Stimulated activated CD8-positive, alpha-beta memory T cell treated with anti-CD3 and anti-CD28 coated beads, Interleukin-7, amount 100 ng/mL, for 48 hours (primary cell): Measurements from ENCODE around the gene SEMA4A.
"Not testable (repeated sequence)": the region's sequence is repeated elsewhere in the genome, so short reads cannot be mapped to it uniquely, and the experiment has no call there.

ENCODE experiments used
- DNase-seq, 2 donors: peaks; one replicate each; pipeline ENCODE4 v3.0.0-alpha.2; 2020; ENCODE audit warnings: low read depth in 1 of 2; ENCODE audit errors: extremely low read depth in 1 of 2

The SEMA4A gene

DNA sequence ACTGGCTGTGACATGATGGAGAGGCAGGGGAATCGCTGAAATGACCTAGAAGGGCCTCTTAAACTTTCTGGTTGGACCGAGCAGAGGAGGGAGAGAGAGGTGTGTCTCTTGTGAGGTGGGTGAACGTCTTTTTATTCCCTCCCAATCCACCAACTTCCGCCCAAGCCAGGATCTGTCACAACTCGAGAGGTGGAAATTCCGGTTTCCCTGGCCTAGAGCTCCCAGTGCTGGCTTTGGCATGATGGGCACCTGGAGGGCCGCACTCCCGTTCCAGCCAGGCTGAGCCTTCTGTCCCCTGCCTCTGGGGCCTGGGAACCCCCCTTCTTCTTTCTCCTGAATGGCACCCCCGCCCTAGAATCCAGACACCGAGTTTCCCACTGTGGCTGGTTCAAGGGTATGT lies at the start of gene SEMA4A:
TSS of gene SEMA4A (plus strand) at position 224 of the 400 bp plus-strand sequence. CDS start 994 bp downstream, outside the sequence.
- DNase-seq = no peak

DNA sequence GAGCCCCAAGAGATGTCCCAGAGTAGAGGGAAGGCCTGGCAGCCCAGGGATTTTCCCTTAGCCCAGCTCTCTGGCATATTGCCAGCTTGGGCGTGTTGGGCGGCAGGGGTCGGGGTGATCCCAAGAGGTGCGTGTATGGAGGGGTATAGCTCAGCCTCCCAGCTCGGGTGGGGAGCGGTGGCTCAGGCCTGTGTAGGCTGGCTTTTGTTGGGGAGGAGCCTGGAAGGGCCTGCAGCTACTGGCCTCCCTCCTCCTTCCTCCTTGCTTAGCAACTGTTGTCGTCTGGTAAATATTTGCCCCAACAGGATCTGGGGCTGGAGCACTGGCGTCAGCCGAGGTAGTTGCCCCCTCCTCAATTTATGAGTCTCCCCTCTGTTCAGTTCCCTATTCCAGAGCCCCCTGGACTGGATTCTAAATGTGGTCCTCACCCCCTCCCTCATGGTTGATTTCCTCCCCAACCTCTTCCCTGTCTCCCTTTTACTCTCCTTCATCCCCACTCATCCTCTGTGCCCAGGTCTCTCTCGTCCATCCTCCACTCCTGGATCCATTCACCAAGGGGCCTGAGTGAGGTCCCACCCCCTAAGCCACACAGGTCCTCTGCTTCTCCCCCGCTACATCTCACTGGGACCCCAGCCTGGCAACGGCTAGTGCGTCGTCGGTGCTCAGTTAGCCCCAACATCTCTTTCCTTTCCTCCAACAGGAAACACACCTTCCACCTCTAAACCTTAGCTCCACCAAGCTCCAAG lies 49.1 kb upstream of the SEMA4A start:
- DNase-seq = no peak

- DNase-seq = no peak
Observed at GRCh38 chr1:156104861-156105832, 48.2 kb upstream of the SEMA4A start.

DNA sequence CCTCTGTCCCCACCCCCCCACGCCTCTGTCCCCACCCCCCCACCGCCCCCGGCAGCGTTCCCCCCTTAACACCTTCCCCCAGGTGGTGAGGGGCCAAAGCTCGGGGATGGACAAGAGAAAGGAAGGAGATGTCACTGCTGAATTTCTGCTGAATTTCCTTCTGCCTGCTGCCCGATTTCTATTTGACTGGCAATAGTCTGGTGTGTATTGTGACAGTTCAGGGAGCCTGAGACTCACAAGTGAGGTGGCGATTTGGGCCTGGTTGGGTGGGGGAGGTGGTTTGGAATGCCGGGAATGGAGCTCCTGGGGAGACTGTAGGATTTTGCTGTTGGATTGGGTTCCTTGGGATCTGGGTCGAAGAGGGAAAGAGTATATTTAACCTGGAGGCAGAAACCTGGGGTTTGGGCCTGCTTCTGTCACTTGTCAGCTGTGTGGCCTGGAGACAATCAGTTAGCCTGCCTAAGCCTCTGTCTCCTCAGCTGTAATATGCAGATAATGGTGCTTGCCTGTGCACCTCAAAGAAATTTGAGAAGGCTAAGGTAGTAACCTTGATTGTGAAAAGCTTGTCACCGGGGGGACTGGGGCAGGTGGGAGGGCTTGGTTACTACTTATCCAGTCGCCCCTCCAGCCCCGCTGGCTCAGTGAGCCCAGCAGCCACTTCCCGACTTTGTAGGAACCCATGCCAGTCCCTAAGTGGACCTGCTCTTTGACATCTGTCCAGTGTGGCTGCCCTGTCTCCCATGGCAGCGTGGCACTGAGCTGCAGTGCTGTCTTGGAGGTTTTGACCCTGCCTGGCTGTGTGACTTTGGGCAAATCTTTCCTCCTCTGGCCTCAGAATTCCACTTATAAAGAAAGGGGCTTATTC lies 46.5 kb upstream of the SEMA4A start:
- no peak for DNase-seq

DNA sequence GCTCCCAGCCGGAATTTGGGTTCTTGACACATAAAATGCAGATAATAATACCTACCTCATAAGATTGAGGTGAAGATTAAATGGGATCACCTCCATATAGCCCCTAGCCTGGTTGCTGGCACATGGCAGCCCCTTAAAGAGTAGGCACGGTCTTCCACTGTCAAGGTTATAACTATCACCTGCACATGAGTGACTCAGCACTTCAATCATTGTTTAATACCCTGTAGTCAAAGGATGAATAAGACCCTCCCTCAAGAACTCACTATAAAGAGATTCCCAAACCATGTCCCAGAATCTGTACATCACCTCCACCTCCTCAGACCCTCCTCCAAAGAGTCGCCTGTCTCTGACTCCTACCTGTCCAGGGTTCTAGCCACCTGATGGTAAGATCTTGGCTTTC lies 45.3 kb upstream of the SEMA4A start:
- DNase-seq = no peak

DNA sequence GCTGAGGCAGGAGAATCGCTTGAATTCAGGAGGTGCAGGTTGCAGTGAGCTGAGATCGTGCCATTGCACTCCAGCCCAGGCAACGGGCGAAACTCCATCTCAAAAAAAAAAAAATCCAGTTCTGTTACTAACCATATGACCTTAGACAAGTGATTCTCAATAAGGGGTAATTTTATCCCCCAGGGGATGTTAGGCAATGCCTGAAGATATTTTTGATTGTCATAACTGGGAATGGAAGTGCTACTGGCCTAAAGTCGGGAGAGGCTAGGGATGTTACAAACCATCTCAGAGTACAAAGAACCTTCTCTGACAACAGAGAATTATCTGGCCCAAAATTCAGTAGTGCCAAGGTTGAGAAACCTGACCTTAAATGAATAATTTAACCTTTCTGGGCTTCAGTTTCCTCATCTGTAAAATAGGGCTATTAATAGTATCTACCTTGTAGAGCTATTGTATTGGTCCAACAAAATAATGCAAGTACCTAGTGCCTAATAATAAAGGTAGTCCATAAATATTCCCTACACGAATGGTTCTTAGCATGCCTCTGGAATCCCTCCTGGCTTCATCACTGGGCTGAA lies 44.6 kb upstream of the SEMA4A start:
- DNase-seq = no peak

DNA sequence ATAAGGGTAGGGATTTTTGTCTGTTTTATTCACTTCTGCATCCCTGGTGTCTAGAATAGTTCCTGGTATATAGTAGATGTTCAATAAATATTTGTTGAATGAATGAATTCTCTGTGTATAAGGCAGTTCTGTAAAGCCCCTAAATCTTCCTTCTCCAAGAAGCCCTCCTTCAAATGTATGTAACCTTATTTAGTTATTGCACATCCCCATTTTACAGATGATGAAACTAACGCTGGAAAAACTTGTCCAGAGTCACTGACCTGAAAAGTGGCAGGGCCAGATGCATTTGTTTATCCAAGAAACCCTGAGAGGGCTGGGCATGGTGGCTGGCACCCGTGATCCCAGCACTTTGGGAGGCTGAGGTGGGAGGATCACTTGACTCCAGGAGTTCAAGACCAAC lies 43.1 kb upstream of the SEMA4A start:
- DNase-seq = no peak

DNA sequence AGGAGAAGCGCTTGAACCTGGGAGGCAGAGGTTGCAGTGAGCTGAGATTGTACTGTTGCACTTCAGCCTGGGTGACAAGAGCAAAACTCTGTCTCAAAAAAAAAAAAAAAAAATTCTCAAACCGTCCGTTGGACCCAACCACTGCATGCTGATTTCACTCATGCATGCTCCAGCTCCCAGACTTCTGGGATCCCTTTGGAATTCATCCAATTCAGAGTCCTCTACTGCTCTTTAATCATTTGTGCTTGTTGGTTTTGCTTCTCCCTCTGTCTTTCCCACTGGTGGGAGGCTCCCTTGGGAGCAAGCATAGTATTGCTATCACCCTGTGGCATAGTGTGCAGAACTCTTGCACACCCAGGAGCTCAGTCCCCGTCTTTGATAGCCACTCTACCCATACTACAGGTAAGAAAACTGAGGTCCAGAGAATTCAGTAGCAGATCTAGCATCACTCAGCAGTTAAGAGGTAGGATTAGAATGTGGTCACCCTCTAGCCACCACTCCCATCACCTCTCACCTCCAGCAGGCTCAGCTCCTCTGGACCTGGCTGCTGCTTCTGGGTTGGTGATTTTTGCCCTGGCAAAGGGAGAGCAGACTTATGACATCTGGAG lies 41.9 kb upstream of the SEMA4A start:
- DNase-seq = no peak

DNA sequence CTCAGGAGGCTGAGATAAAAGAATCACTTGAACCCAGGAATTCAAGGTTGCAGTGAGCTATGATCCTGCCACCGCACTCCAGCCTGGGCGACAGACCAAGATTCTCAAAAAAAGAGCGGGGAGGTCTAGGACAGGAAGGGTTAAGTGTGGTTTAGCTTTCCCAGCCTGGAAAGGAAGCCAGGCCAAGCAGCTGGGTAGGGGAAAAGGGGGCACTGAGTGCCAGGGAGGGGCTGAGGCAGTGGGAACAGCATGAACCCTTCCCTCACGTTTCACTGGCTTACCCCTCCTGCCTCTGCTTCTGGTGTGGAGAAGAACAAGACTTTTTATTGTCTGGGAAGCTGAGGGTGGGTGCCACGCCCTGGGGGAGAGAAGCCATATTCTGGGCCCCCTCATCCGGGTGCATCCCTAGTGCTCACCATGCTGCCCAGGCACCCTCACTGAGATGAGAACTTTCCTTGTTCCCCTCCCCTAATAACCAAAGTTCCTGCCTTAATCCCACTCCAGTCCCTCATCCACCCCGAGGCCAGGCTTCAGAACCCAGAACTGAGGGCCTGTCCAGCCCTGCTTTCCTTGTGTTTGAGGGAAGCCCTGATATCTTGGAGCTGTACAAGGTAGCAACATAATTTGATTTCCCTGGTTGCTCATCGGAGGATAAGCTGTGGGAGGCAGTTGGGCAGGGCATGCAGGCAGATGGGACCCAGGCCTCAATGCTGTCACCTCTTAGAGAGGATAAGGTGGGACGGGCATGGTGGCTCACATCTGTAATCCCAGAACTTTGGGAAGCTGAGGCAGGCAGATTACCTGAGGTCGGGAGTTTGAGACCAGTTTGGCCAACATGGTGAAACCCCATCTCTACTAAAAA lies 40.9 kb upstream of the SEMA4A start:
- DNase-seq = no peak

DNA sequence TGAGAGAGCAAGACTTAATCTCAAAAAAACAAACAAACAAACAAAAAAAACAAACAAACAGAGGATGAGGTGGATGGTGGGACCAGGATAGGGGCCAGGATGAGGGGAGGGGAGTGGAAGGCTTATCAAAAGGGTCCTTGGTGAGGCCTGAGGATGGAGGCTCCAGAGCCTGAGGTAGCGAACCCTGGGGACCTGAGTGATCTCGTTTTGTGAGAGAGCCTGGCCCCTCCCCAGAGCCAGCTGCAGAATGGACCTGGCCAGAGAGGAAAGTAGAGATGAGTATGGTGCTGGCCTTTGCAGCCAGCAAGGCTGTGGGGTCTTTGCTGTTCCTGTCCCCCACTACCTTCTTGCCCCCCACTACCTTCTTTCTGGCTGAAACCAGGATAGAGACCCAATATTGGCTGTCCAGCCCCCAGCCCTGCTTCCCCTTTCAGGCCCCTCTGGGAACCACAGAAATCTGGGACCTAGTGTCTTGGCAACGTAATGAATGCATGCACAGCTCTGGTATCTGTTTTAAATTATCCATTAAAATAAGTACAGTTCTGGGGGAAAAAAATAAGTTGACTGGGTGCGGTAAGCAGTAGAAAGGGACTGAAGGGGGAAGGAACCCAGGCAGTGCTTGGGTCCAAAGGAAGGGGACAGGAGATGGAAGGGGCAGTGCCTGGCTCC lies 40.0 kb upstream of the SEMA4A start:
- no peak for DNase-seq

DNA sequence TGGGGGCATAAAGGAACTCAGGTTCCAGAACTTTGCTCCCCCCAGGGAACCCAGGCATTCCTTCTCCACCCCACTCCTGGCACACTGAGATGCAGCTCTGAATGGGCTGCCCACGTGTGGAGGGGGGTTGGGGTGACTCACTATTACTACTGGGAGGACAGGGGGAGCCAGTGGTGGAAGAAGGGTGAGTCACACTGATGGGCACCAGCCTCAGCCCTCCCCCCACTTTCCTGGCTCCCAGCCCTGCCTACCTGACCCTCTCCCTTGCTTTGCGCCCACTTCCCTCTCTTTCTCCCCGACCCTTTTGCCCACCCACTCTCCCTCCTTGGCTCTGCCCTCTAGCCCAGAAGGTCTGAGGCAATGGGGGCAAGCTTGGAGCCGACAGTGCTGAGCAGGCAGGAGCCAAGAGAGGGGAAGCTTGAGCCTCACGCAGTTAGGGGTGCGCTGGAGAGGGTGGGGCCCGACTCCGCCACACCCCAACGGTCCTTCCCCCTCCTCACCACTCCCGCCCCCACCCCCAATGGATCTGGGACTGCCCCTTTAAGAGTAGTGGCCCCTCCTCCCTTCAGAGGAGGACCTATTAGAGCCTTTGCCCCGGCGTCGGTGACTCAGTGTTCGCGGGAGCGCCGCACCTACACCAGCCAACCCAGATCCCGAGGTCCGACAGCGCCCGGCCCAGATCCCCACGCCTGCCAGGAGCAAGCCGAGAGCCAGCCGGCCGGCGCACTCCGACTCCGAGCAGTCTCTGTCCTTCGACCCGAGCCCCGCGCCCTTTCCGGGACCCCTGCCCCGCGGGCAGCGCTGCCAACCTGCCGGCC lies 39.1 kb upstream of the SEMA4A start, which contains the start of gene LMNA:
TSS of gene LMNA (plus strand) at position 611 of the 818 bp plus-strand sequence. CDS start 208 bp downstream, outside the sequence.
- peak; percentile 64 to 81 for DNase-seq

GRCh38 chr1:156114919-156115513 lies 38.4 kb upstream of the SEMA4A start:
- no peak for DNase-seq

- no peak for DNase-seq
Observed at GRCh38 chr1:156115514-156116374, 37.6 kb upstream of the SEMA4A start.

GRCh38 chr1:156116731-156117130 lies 36.7 kb upstream of the SEMA4A start:
- not testable (repeated sequence) for DNase-seq

DNA sequence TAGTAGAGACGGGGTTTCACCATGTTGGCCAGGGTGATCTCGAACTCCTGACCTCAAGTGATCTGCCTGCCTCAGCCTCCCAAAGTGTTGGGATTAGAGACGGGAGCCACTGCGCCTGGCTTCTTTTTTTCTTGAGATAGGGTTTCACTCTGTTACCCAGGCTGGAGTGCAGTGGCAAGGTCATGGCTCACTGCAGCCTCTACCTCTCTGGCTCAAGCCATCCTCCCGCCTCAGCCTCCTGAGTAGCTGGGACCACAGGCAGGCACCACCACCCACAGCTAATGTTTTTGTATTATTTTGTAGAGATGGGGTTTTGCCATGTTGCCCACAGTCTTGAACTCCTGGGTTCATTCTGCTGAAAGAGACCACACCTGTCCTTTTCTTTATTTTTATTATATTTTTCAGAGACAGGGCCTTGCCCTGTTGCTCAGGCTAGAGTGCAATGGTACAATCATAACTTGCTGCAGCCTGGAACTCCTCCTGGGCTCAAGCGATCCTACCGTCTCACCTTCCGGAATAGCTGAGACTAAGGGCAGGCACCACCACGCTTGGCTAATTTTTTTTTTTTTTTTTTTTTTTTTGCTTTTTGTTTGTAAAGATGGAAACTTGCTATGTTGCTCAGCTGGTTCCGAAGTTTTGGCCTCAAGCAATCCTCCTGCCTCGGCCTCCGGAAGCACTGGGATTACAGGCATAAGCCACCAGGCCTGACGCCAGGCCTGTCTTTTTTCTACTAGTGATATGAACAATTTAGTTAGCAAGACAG lies 35.8 kb upstream of the SEMA4A start:
- DNase-seq = no peak
